NCI-H187 treated with DMSO at 0.1 percent for 48 hours (cell line): ENCODE data around the gene GALNT14.
A peak's percentile ranks its signal among the peaks of the same experiment; 100 is the strongest.

Experiments used
- DNase-seq: peaks from one replicate; lab custom pipeline; 2025; lab: John Stamatoyannopoulos, UW

GALNT14 gene

DNA sequence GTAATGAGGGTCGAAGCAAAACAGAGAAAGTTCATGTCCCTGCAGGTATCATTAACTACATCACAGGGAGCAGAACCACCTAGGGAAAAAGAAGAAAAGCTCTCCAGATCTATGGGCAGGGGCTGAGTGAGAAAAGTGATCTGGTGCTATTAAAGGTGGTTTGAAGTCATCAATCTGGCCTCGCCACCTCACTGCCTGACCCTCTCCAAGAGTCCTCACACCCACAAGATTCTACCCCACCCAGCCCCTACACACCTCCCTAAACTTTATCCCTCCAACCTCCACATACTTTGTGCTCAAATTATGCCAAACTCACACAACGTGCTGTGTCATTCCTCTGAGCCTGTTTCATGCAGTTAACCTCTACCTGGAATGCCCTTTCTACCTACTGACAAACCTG is 2.2 kb downstream of the GALNT14 start:
- DNase-seq = no peak

DNA sequence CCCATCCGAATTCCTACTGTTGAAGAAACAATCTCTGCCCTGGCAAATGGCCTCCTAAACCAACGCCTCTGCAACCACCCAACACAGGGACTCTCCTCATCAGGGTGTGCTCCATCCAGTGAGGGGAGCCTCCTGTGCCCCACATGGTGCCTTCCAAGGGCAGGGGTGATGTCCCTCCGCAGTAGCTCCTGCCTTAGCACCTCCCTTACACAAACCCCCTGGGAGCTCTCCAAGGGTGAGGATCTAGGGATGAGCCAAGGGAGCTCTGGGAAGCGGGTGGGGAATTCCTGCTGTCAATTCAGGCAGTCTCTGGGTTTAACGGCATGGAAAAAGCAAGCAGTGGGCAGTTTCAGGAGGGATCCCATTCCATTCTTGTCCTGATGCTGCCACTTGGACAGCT is 3.8 kb downstream of the GALNT14 start:
- DNase-seq = no peak

DNA sequence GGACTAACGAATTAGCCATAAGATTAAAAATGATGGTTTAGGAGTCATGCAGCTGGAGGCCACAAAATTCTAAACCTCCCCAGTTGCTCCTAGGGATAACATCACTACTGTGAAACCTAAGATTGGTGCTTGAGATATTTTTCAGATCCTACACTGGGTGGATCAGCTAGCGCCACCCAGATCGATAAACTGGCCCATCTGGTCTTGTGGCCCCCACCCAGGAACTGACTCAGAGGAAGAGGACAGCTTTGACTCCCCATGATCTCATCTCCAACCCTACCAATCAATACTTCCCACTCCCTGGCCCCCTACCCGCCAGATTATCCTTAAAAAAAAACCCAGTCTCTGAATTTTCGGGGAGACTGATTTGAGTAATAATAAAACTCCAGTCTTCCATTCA is 5.5 kb downstream of the GALNT14 start:
- no peak for DNase-seq

DNA sequence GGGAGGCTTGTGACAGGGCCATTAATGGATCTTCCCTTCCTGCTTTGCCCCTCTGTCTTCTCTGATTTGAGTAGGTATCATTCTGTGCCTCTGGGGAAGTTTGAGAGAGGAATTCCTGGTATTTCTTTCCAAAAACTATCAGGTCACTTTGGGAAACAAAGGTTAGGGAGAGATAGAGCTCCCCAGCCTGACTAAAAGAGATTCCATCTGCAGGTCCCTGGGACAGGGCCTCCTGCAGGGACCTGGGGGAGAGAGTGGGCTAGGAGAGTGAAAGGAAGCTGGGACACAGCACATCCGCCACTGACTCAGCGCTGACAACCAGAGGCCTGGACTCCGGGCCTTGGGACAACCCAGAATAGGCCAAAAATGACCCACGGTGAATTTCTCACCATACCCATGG is 6.4 kb downstream of the GALNT14 start:
- DNase-seq = no peak

DNA sequence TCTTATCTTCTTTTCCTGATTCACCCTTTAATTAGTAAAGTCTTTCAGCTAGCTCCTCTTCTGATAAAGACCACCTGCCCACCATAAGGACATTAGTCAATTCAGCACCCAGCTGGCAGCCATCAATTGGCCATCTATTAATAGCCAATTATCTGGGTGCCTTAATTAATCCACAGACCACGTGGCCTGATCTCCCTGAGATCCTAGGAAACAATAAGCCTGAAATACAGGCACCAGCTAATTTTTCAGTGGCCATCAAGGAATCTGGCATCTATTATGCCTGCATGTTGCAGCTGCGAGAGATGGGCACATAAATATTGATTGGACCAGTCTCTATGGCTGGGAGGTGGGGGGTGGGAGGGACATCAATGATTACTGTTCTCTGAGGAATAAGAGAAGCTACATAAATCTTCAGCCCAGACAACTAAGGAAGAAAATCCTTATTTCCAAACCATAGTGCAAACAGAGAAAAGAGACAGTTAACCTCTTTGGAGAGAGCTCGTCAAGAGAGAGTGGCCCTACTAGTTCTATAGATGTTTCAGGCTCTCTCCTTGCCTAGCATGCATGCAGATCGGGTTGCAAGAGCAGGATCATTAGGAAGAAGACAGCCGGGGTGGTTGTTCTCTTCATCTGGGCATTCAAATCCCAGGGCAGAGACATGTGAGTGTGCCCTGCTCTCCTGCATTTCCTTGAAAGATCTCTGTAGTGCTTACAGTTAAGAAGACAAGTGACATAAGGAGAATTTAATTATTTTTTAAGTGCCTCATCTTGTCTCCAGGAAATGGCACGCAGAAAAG is 8.7 kb downstream of the GALNT14 start:
- DNase-seq = peak; percentile 33

DNA sequence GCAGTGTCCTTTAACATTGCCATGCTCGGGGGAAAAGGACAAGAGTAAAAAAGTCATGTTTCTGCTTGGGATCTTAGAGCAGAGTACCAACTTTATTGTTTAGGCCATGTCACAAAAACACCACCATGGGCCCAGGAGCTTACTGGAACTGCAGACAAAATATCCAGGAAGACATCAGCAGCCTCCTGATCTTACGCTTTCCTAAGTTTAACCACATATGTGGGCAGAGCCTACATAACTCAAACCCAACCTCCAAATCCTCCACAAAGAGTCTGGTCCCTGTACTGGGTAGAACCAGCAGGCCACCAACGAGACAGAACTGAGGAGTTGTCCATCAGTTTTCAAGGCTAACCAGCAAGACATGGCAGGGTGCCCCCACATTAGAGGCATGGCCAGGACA is 10.3 kb downstream of the GALNT14 start:
- no peak for DNase-seq

DNA sequence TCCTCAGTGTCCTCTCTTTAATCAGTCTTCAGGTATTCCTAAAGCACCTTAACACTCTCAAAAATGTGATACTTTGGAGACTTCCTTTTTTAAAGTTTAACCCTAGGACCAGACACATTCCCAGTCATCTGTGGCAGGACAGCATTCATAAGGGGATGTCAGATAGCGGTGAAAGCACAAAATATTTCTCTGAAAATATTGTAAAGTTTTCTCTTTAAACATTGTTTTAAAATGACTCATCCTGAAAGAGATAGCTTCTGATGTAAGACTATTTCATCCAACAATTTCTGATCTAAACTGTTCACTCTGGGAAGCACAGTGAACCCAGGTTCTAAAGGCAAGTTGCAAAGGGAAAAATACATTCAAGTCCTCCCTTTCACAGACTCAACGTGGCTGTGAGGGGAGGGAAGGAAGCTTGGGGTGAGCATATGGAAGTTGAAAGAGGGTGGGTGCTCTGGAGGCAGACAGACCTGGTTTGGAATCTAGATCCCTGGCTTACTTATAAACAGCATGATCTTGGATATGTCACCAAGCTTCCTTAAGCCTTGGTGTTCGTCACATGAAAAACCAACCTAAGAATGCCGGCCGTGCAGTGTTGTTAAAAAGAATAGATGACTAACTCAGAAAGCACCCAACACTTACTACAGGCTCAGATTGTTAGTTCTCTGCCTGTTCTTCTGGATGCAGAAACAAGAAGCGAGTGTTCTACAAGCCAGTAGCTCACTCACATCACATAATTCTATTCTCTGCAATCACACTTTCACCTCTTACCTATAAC is 12.1 kb downstream of the GALNT14 start:
- DNase-seq = no peak

DNA sequence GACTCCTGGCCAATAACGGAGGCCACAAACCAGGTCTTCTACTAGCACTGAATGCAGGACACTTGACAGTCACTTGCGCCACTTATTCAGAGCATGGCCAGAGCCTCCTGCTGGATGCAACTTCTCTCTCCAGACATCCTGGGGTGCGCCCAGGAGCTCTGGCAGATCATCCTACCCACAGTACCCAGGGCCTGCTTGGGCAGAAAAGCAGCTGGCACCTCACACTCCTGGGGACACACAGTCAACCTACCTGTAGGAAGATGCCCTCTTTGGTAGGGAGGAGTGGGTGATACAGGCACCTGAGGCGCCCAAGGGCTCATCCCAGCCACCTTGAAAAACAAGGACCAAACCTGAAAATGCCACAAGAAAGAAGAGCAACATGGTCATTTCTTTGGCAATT is 13.3 kb downstream of the GALNT14 start:
- DNase-seq = no peak

DNA sequence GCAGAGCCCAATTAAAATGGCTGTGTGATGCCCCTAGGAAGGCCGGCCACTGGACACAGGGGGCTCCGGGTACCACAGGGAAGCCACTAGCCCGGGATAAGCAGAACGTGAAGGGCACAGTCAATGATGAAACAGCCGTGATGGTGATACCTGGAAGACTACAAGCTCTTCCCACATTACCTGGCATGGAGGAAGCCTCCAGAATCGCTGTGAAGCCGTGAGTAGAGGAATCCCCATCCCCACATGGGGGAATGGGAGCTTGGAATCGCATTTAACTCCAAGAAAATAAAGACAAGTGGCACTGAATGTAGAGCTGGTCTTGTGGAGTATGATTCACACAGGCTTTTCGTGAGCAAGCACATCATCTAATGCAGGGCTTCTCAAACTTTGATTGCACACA is 16.1 kb downstream of the GALNT14 start:
- DNase-seq = no peak

DNA sequence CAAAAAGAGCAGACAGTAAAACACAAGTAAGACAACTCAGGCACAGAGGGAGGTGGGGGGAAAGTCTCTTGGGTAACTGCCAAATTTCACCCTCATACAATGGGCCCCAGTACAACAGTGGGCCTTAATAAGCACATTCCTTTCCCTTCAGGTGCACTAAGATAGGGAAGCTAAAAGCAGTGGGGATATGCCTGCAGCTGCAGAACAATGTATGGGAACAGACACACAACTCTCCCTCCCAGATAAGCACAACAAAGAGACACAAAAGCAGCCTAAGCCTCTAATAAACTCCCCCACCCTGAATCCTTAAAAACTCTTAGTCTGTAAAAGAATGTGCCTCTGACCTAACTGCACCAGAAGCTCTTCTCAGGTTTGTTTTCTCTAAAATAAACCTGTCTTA is 24.5 kb downstream of the GALNT14 start:
- no peak for DNase-seq

DNA sequence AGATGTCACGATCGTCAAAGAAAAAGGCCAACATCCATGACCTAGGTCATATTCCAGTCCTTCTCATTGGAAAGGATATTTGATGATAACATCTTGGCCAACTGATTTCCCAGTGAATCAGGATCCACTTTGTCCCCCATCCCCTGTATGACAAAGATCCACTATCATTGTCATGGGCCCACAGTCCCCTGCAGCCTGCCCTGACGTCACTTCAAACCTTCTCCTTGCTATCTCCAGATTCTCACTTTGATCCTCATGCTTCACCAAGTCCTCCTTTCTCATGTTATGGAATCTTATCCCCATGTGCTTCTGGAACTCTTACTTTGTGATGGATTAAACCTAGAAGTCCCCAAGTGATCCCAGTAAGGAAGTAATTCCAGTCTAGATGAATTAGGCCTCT is 25.7 kb downstream of the GALNT14 start:
- DNase-seq = no peak

DNA sequence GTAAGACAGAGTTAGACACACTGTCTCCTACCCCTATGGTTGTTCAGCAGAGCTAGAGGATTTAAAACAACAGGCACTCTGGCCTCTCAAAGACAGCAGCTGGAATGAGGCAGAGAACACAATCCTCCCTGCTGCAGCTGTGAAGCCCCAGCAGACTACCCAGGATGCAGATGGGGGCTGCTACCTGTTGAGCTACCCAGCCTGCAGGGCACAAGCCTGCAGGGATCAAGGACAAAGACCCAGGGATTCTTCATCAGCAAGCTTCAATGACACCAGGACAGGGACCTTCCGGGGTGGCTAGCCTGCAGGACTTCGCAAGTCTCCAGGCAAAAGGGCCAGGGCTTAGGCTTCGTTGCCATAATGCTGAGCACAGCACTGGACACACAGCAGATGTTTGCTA is 27.2 kb downstream of the GALNT14 start:
- DNase-seq = no peak

DNA sequence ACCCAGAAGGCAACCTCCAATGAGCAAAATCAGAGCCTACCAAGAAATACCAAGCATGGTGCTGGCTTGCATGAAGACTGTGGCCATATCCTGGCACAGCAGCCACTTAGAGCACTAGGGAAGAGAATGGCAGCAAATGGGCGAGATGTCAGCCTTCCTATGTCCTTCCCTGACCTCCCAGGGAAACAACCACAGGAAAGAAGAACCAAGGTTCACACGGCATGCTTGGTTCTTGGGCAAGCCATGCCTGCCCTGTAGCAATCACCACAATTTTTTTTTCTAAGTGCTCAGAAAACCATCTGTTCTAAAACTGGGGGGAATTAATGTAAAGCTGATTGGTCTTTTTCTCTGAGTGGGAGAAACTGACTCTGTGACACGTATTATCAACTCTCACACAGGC is 27.8 kb downstream of the GALNT14 start:
- DNase-seq = no peak

DNA sequence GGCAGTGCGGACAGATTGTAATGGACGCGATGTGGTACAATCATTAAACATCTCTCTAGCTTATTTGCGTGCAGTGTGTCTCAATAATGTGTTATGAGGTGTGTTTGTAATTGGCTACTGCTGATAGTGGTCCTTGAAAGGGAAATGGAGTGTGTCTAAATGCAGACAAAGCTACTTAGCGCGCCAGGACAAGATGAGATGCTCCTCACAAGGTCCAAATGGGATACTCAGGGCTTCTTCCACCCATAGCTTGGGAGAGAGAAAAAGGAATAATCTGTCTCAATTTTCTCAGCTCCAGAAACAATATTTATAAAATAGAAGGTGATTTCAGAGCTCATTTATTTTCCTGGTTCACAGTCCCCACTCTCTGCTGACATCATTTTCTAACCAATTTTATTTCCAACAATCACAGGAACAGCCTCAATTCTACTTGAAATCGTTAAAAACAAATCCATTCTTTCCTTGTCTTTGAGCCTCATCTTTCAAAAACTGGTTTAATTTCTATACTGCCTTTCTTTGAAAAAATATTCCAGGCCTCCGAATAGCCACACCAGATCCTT is 28.5 kb downstream of the GALNT14 start:
- peak; percentile 82 for DNase-seq

DNA sequence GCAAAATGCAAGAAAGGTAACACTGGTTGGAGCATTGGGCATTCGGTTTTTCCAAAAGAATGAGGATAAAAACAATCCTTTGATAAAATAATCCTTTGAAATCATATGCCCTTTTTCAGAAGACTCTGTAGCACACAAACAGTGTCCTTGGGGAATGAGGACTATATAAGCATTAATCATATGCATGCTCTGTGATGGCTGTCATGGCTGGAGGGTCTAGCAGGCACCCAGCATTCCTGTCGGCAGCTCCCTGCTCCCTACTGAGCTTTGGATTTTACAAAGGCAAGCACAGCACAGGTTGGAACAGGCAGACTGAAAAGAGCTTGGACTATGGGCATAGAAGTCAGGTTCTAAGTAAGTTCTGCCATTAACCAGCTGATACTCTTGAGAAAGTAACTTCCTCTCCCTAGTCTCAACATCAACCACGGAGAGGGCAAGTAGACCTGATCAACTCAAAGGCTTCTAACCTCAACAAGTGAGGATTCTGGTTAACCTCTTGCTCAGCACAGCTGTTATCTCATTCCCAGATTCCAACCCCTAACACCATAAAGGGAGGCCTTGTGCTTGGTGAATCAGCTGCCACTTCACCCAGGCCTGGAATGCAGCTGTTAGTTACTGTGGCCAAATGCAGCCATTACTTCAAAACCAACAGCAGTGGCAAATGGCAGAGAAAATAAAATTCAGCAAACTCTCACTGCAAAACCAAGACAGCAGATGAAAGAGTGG is 29.5 kb downstream of the GALNT14 start:
- DNase-seq = no peak

DNA sequence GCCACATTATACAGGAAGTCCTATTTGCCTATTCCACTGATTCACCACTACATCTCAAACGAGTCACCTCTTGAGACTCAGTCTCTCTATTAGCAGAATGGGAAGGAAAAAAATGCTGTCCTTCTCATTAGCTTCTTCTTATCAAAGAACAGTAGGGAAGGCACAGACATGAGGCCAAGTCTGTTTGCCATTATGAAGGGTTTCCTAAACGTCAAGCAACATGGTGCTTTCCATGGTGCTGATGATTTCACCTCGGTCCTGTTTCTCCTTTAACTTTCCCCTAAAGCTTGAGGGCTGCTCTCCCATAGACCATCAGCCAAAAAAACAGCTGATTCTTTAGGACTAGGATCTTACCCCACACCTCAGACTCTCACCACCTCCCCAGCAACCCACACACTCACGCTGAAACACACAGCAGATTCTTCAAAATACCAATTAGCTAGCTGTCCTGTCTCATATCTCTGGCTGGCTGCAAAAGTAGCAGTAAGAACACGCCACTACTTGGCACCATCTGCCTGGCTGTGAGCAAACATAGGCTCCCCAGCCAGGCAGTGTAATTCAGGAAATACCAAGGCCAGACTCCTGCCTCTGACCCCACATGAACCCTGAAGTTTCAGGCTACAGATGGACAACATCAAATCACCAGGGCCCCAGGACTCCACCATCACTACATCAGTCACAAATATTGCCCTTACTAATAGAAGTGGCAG is 30.5 kb downstream of the GALNT14 start:
- no peak for DNase-seq

DNA sequence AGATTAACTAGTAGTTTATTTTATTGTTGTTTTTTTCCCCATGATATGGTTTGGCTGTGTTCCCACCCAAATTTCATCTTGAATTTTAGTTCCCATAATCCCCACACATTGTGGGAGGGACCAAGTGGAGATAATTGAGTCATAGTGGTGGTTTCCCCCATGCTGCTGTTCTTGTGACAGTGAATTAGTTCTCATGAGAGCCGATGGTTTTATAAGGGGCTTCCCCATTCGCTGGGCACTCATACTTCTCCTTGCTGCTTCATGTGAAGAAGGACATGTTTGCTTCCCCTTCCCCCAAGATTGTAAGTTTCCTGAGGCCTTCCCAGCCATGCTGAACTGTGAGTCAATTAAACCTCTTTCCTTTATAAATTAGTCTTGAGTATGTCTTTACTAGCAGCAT is 36.5 kb downstream of the GALNT14 start:
- DNase-seq = no peak

DNA sequence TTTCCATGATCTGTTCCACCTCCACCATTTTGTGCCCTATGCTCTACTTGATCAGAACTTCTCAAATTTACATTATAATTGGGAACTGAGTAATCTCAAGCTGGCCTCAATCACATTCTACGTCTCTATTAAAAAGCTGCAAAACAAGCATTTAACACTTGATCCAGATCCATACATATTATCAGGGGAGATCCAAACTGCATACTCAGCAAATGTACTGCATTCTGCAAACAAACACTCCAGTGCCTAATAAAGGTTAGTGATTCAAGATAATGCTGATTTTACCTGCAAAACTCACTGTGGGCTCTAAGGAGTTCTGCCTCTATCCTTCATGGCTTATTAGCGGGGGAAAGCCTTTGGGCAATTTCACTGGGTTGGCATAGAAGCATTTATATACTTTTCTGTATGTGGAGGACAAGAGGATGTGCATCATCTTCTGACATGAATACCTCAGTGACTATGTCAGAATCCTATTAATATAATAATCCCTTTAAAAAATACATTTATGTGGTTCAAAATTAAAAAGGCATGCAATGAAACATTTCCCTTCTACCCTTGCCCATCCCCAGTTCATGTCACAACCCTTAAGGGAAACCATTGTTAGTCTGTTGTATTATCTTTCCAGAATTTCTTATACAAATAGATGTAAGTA is 40.2 kb downstream of the GALNT14 start:
- no peak for DNase-seq

DNA sequence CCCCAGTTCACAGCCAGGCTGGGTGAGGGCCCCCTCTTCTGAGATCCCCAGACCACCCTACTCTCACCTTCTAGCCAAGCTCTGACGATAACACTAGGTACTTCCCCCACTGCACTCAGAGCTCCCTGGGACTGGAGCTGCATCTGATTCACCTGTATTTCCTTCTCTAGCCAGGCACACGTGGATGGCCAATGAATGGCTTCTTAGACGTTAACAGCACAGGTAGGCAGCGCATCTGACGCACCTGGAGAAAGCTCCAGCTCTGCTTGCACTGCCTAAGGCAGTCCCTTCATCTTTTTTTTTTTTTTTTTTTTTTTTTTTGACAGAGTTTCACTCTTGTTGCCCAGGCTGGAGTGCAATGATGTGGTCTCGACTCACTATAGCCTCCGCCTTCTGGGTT is 48.1 kb downstream of the GALNT14 start:
- DNase-seq = no peak

DNA sequence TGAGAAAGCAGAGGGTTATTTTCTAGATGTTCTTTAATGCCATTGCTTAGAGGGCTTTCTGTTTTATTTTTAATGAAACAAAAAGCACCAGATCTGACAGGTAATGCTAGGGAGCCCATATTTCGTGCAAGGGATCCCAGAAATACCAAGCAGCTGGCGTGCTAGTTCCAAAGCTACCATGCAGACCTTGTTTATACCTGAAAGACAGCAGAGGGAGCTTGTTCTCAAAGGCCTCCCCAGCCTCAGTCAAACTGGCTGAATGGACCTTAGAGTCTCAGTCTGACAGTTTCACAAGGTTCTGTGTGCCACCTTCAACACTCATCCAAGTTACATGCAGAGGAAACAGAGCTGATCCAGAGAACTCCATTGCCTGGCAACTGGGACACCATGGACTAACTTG is 48.6 kb downstream of the GALNT14 start:
- DNase-seq = no peak

DNA sequence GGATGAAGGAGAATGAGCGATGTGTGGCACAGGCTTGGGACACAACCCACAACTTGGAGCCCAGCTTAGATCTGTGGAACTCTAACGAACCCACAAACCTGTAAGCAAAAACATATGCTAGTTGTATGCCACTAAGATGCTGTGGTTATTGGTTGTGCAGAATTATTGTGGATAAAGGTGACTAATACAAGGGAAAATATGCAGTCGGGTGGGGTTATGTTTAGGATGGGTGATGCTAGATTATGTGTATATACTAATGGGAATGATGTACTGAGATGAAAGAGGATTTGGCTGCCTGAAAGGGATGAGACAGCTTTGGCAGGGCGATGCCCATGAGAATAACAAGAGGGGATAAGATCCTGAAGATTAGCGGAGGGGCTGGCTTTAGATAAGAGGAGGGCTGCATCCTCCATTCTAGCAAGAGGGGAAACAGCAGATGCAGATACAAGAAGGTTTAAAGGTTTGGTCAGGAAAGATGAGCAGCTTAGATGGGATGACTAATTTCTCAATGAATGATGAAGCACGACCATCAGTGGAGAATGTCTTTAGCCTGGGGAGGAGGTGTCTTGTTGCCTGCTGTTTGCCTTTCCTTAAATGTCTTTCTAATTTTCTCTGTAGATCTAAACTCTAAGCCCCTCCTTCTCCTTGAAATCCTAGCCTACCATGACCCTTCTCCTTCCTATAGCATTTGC is 49.6 kb downstream of the GALNT14 start:
- DNase-seq = peak; percentile 7
